HUES48 (cell line): Measurements from ENCODE around the gene CNPY1.

Source experiments
- H3K27ac ChIP-seq: one replicate; pipeline ENCODE4 v1.7.0; 2013; ENCODE audit warnings: low read depth, low read length, inconsistent platforms
- H3K27me3 ChIP-seq: 2 replicates; pipeline ENCODE4 v1.6.1; 2013; ENCODE audit warnings: mild to moderate bottlenecking, low read length; ENCODE audit not compliant: control insufficient read depth, insufficient read depth
- H3K36me3 ChIP-seq: 2 replicates; pipeline ENCODE4 v1.6.1; 2013; ENCODE audit warnings: low read length; ENCODE audit not compliant: control insufficient read depth, insufficient read depth
- H3K4me1 ChIP-seq: 2 replicates; pipeline ENCODE4 v1.6.1; 2013; ENCODE audit warnings: mild to moderate bottlenecking, low read length; ENCODE audit not compliant: control insufficient read depth, insufficient read depth
- H3K4me3 ChIP-seq: 2 replicates; pipeline ENCODE4 v1.5.1; 2013; ENCODE audit warnings: mild to moderate bottlenecking, low read depth, low read length
- H3K9ac ChIP-seq: 2 replicates; pipeline ENCODE4 v1.6.1; 2013; ENCODE audit warnings: mild to moderate bottlenecking, low read depth, low read length, moderate library complexity
- H3K9me3 ChIP-seq: 2 replicates; pipeline ENCODE4 v1.6.1; 2013; ENCODE audit warnings: low read length; ENCODE audit not compliant: control insufficient read depth, insufficient read depth

The CNPY1 gene

GRCh38 chr7:155469311-155470185, 76.8 kb downstream of the CNPY1 start:
- Histone ChIP-seq H3K9ac (no peak overlapping the region), H3K9me3 (no peaks in the 10 kb centered on the region), H3K27ac (no peak overlapping the region), H3K27me3 (peaks cover 100% of the 10 kb centered on the region), H3K4me3 (no peak overlapping the region), H3K4me1 (peaks cover 32% of the 10 kb centered on the region), H3K36me3 (no peaks in the 10 kb centered on the region)

GRCh38 chr7:155468785-155469148, 77.6 kb downstream of the CNPY1 start:
- Histone ChIP-seq H3K4me1 (peaks cover 32% of the 10 kb centered on the region), H3K9me3 (no peaks in the 10 kb centered on the region), H3K27me3 (peaks cover 100% of the 10 kb centered on the region), H3K4me3 (no peak overlapping the region), H3K36me3 (no peaks in the 10 kb centered on the region), H3K27ac (no peak overlapping the region), H3K9ac (no peak overlapping the region)

GRCh38 chr7:155467846-155468784, 78.2 kb downstream of the CNPY1 start:
- H3K36me3 ChIP-seq = no peaks in the 10 kb centered on the region
- H3K9ac ChIP-seq = no peak overlapping the region
- no peak overlapping the region for H3K27ac ChIP-seq
- H3K9me3 ChIP-seq = no peaks in the 10 kb centered on the region
- H3K27me3 ChIP-seq = peaks cover 100% of the 10 kb centered on the region
- H3K4me1 ChIP-seq = peaks cover 32% of the 10 kb centered on the region
- H3K4me3 ChIP-seq = peak overlapping the region; percentile 32; the same call in 1 of the 2 replicates

GRCh38 chr7:155466814-155467733, 79.3 kb downstream of the CNPY1 start:
- Histone ChIP-seq H3K27me3 (peaks cover 100% of the 10 kb centered on the region), H3K9ac (no peak overlapping the region), H3K4me1 (peaks cover 22% of the 10 kb centered on the region), H3K27ac (no peak overlapping the region), H3K36me3 (no peaks in the 10 kb centered on the region), H3K4me3 (peak overlapping the region; percentile 28; the same call in 1 of the 2 replicates), H3K9me3 (no peaks in the 10 kb centered on the region)

- H3K9ac ChIP-seq = no peak overlapping the region
- H3K27me3 ChIP-seq = peaks cover 100% of the 10 kb centered on the region
These were observed 80.1 kb downstream of the CNPY1 start for GRCh38 chr7:155466142-155466813.

GRCh38 chr7:155465761-155466141, 80.6 kb downstream of the CNPY1 start:
- Histone ChIP-seq H3K27ac (no peak overlapping the region), H3K4me3 (no peak overlapping the region), H3K27me3 (peaks cover 100% of the 10 kb centered on the region), H3K9ac (no peak overlapping the region), H3K36me3 (no peaks in the 10 kb centered on the region), H3K4me1 (peaks cover 10% of the 10 kb centered on the region), H3K9me3 (no peaks in the 10 kb centered on the region)

More at GRCh38 chr7:155466142-155466813, 80.1 kb downstream of the CNPY1 start:
- H3K4me3 ChIP-seq = no peak overlapping the region
- H3K27ac ChIP-seq = no peak overlapping the region
- no peaks in the 10 kb centered on the region for H3K36me3 ChIP-seq
- peaks cover 14% of the 10 kb centered on the region for H3K4me1 ChIP-seq
- no peaks in the 10 kb centered on the region for H3K9me3 ChIP-seq

- Histone ChIP-seq H3K36me3 (no peaks in the 10 kb centered on the region), H3K9me3 (no peaks in the 10 kb centered on the region), H3K4me1 (peaks cover 7% of the 10 kb centered on the region; the same call in 1 of the 2 replicates), H3K9ac (no peak overlapping the region), H3K27me3 (peaks cover 100% of the 10 kb centered on the region), H3K4me3 (no peak overlapping the region), H3K27ac (no peak overlapping the region)
These were observed 81.2 kb downstream of the CNPY1 start for GRCh38 chr7:155464948-155465739.

- no peaks in the 10 kb centered on the region for H3K9me3 ChIP-seq
- no peak overlapping the region for H3K4me3 ChIP-seq
- no peak overlapping the region for H3K27ac ChIP-seq
- peaks cover 100% of the 10 kb centered on the region for H3K27me3 ChIP-seq
- H3K36me3 ChIP-seq = no peaks in the 10 kb centered on the region
- no peak overlapping the region for H3K9ac ChIP-seq
- peaks cover 13% of the 10 kb centered on the region for H3K4me1 ChIP-seq
These were observed 82.2 kb downstream of the CNPY1 start for GRCh38 chr7:155464183-155464582.

- no peaks in the 10 kb centered on the region for H3K9me3 ChIP-seq
- H3K36me3 ChIP-seq = no peaks in the 10 kb centered on the region
- peaks cover 13% of the 10 kb centered on the region for H3K4me1 ChIP-seq
- H3K4me3 ChIP-seq = no peak overlapping the region
- H3K27ac ChIP-seq = no peak overlapping the region
- no peak overlapping the region for H3K9ac ChIP-seq
- H3K27me3 ChIP-seq = peaks cover 100% of the 10 kb centered on the region
These were observed 83.1 kb downstream of the CNPY1 start for GRCh38 chr7:155463114-155463811.
